A673 (cell line): ENCODE results near the gene TTC22. TPM values are rescaled to one million over a fixed set of nuclear protein-coding genes. Genes with fewer than 3 reads are reported as not detected.
"Not testable (repeated sequence)": the region's sequence is repeated elsewhere in the genome, so short reads cannot be mapped to it uniquely, and the experiment has no call there.

Source experiments
- BruUV-seq: library from RNA; stranded (reverse); fragments of 400-500 nt; replicated peaks from 2 replicates; lab custom pipeline; 2021; lab: Mats Ljungman, UMichigan
- CTCF ChIA-PET: fragments of 300-600 bp; sonication (Branson Sonifier 250); formaldehyde crosslinking; loops from one replicate; lab custom pipeline; 2022; ENCODE audit warnings: antibody characterized with exemption; lab: Charles Lee
- POLR2A ChIA-PET: fragments of 300-600 bp; sonication (Branson Sonifier 250); formaldehyde crosslinking; loops from one replicate; lab custom pipeline; 2022; ENCODE audit warnings: antibody characterized with exemption; ENCODE audit not compliant: low non-redundant PET; lab: Charles Lee
- DNase-seq: peaks from one replicate; pipeline ENCODE4 v3.0.0-alpha.2; 2015; ENCODE audit warnings: low spot score
- H3K27ac ChIP-seq: fragments of 200-600 bp; sonication (generic); 2 replicates; pipeline ENCODE4 v1.5.1; 2016; ENCODE audit warnings: mixed run types, low read depth, mild to moderate bottlenecking, mixed read lengths, antibody characterized with exemption, low read length; ENCODE audit not compliant: poor library complexity, severe bottlenecking
- H3K27me3 ChIP-seq: fragments of 200-600 bp; sonication (generic); replicated peaks from 2 replicates; pipeline ENCODE4 v1.6.1; 2017; ENCODE audit warnings: mixed run types, low read depth, mild to moderate bottlenecking, mixed read lengths, antibody characterized with exemption, low read length; ENCODE audit not compliant: insufficient read depth, poor library complexity
- H3K36me3 ChIP-seq: fragments of 200-600 bp; sonication (generic); 2 replicates; pipeline ENCODE4 v1.6.1; 2016; ENCODE audit warnings: mixed run types, mild to moderate bottlenecking, mixed read lengths, antibody characterized with exemption, low read length; ENCODE audit not compliant: insufficient read depth, poor library complexity, severe bottlenecking
- H3K4me1 ChIP-seq: fragments of 200-600 bp; sonication (generic); 2 replicates; pipeline ENCODE4 v1.6.1; 2017; ENCODE audit warnings: mixed run types, mild to moderate bottlenecking, mixed read lengths, antibody characterized with exemption, low read length; ENCODE audit not compliant: insufficient read depth, poor library complexity, severe bottlenecking
- H3K4me3 ChIP-seq: fragments of 200-600 bp; sonication (generic); 2 replicates; pipeline ENCODE4 v1.5.1; 2016; ENCODE audit warnings: low read depth, mixed run types, mild to moderate bottlenecking, mixed read lengths, low read length; ENCODE audit not compliant: poor library complexity, severe bottlenecking
- H3K9me3 ChIP-seq: fragments of 200-600 bp; sonication (generic); 2 replicates; pipeline ENCODE4 v1.6.1; 2016; ENCODE audit warnings: mixed run types, low read depth, mild to moderate bottlenecking, mixed read lengths, antibody characterized with exemption, low read length; ENCODE audit not compliant: poor library complexity, severe bottlenecking
- CTCF ChIP-seq: fragments of 300-800, 200-600 bp; sonication (generic); conservative IDR thresholded peaks from 2 replicates; pipeline ENCODE4 v1.5.1; 2017; ENCODE audit warnings: low read depth, mild to moderate bottlenecking, antibody characterized with exemption, low read length, moderate library complexity, mixed read lengths
- EZH2 ChIP-seq: fragments of 200-600 bp; sonication (generic); IDR thresholded peaks from 2 replicates; pipeline ENCODE4 v1.6.1; 2017; ENCODE audit warnings: borderline replicate concordance, low read depth, mild to moderate bottlenecking, mixed read lengths, antibody characterized with exemption, low read length; ENCODE audit not compliant: poor library complexity, severe bottlenecking
- intact Hi-C: fragments of 100-400 bp; cut with micrococcal nuclease; formaldehyde crosslinking; loops from one replicate; pipeline ENCODE4 v1.10.0; 2022; ENCODE audit not compliant: unreplicated experiment
- total RNA-seq: library from RNA; stranded (reverse); gene quantifications from 2 replicates; pipeline ENCODE4 v1.2.3, GENCODE V29; 2021

Gene TTC22
- total RNA-seq, 1 experiment from 2014 or later = not detected

GRCh38 chr1:54777011-54777410, 24.1 kb downstream of the TTC22 start:
- H3K4me3 ChIP-seq = no peak overlapping the region
- H3K9me3 ChIP-seq = no peaks in the 10 kb centered on the region
- peaks cover 11% of the 10 kb centered on the region for H3K4me1 ChIP-seq
- ChIA-PET POLR2A (no interaction called here), CTCF (no interaction called here)
- no TSS peak for BruUV-seq
- no peaks in the 10 kb centered on the region for H3K36me3 ChIP-seq
- DNase-seq = peak; percentile 10
- H3K27ac ChIP-seq = no peak overlapping the region
- peaks cover 11% of the 10 kb centered on the region for H3K27me3 ChIP-seq
- intact Hi-C loops = no loop called here
- TF ChIP-seq CTCF (no peak), EZH2 (no peak)

GRCh38 chr1:54775828-54776721, 25.0 kb downstream of the TTC22 start:
- H3K36me3 ChIP-seq, CTCF ChIA-PET, H3K9me3 ChIP-seq, H3K27me3 ChIP-seq, intact Hi-C loops, POLR2A ChIA-PET, BruUV-seq, H3K27ac ChIP-seq, H3K4me3 ChIP-seq: not testable (repeated sequence)
- peaks cover 11% of the 10 kb centered on the region for H3K4me1 ChIP-seq
- DNase-seq = peak; percentile 60

GRCh38 chr1:54774820-54775498, 26.2 kb downstream of the TTC22 start:
- no peak overlapping the region for H3K4me3 ChIP-seq
- POLR2A ChIA-PET = no interaction called here
- intact Hi-C loops = no loop called here
- DNase-seq = peak; percentile 56
- peaks cover 11% of the 10 kb centered on the region for H3K4me1 ChIP-seq
- TF ChIP-seq CTCF (no peak), EZH2 (no peak)
- H3K27ac ChIP-seq = no peak overlapping the region
- H3K27me3 ChIP-seq = no peaks in the 10 kb centered on the region
- H3K9me3 ChIP-seq = no peaks in the 10 kb centered on the region
- BruUV-seq = no TSS peak
- H3K36me3 ChIP-seq = no peaks in the 10 kb centered on the region
- CTCF ChIA-PET = no interaction called here
